Prostate gland (tissue), 2 donors: ENCODE data around the gene PFN2.

Source experiments
- POLR2A ChIP-seq: fragments of 450-650 bp; IDR thresholded peaks from one replicate; pipeline ENCODE4 v1.6.1; 2016; ENCODE audit warnings: antibody characterized with exemption, mild to moderate bottlenecking
- POLR2AphosphoS5 ChIP-seq: sonication (generic); formaldehyde crosslinking; IDR thresholded peaks from one replicate; pipeline ENCODE4 v1.6.1; 2017; ENCODE audit warnings: antibody characterized with exemption
- TF ChIP-seq, protein P1 (sequence below), 4 experiments: fragments of 200-600 bp in 2 of 4; fragments of 450-650 bp in 2 of 4; sonication (generic) in 2 of 4; IDR thresholded peaks; 1 replicate in 3 of 4; 2 replicates in 1 of 4; pipeline ENCODE4 v1.5.1; 2016 to 2019; ENCODE audit warnings: antibody characterized with exemption in 4 of 4, mild to moderate bottlenecking in 2 of 4, moderate library complexity in 2 of 4

DNA sequence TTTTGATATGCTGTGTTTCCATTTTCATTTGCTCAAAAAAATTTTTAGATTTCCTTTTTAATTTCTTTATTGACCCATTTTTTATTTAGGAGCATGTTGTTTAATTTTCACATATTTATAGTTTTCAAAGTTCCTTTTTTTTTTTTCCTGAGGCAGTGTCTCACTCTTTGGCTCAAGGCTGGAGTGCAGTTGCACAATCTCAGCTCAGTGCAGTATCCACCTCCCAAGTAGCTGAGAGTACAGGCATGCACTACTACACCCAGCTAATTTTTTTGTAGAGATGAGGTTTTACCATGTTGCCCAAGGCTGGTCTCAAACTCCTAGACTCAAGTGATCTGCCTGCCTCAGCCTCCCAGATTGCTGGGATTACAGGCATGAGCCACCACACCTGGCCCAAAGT, 36.2 kb downstream of the PFN2 start:
- TF ChIP-seq, protein P1, sequence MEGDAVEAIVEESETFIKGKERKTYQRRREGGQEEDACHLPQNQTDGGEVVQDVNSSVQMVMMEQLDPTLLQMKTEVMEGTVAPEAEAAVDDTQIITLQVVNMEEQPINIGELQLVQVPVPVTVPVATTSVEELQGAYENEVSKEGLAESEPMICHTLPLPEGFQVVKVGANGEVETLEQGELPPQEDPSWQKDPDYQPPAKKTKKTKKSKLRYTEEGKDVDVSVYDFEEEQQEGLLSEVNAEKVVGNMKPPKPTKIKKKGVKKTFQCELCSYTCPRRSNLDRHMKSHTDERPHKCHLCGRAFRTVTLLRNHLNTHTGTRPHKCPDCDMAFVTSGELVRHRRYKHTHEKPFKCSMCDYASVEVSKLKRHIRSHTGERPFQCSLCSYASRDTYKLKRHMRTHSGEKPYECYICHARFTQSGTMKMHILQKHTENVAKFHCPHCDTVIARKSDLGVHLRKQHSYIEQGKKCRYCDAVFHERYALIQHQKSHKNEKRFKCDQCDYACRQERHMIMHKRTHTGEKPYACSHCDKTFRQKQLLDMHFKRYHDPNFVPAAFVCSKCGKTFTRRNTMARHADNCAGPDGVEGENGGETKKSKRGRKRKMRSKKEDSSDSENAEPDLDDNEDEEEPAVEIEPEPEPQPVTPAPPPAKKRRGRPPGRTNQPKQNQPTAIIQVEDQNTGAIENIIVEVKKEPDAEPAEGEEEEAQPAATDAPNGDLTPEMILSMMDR (IDR thresholded peaks at IDR 0.05) = no peak
- no peak for TF ChIP-seq POLR2AphosphoS5
- TF ChIP-seq POLR2A = no peak
